GM19438 (cell line): ENCODE results near the gene NBEA.

ENCODE experiments used
- ATAC-seq: cut with Tn5 transposase; IDR thresholded peaks from one replicate; pipeline ENCODE4 v1.9.1; 2021; ENCODE audit warnings: low read depth; ENCODE audit not compliant: unreplicated experiment

NBEA gene

GRCh38 chr13:35496761-35497386 is 554.8 kb downstream of the NBEA start:
- ATAC-seq: no peak

GRCh38 chr13:35498231-35498630 is 556.2 kb downstream of the NBEA start:
- ATAC-seq: no peak

- ATAC-seq: no peak
Observed at GRCh38 chr13:35499196-35499662, 557.2 kb downstream of the NBEA start.

GRCh38 chr13:35499676-35500075 is 557.6 kb downstream of the NBEA start:
- no peak for ATAC-seq

- ATAC-seq: no peak
Observed at GRCh38 chr13:35500144-35500543, 558.1 kb downstream of the NBEA start.

GRCh38 chr13:35501661-35502235 is 559.7 kb downstream of the NBEA start:
- no peak for ATAC-seq

- no peak for ATAC-seq
Observed at GRCh38 chr13:35502456-35502855, 560.4 kb downstream of the NBEA start.

GRCh38 chr13:35512271-35512920 is 570.3 kb downstream of the NBEA start:
- no peak for ATAC-seq

GRCh38 chr13:35514061-35514477 is 572.0 kb downstream of the NBEA start:
- no peak for ATAC-seq

GRCh38 chr13:35514801-35515502 is 572.9 kb downstream of the NBEA start:
- ATAC-seq: no peak

- ATAC-seq: no peak
Observed at GRCh38 chr13:35518337-35518946, 576.4 kb downstream of the NBEA start.

GRCh38 chr13:35524171-35524570 is 582.1 kb downstream of the NBEA start:
- ATAC-seq: no peak

GRCh38 chr13:35526577-35526976 is 584.5 kb downstream of the NBEA start:
- no peak for ATAC-seq

- ATAC-seq: no peak
Observed at GRCh38 chr13:35527451-35527850, 585.4 kb downstream of the NBEA start.

- no peak for ATAC-seq
Observed at GRCh38 chr13:35530147-35530546, 588.1 kb downstream of the NBEA start.

- ATAC-seq: no peak
Observed at GRCh38 chr13:35530581-35530980, 588.5 kb downstream of the NBEA start.

GRCh38 chr13:35531526-35531925 is 589.5 kb downstream of the NBEA start:
- ATAC-seq: no peak

GRCh38 chr13:35534343-35534742 is 592.3 kb downstream of the NBEA start:
- ATAC-seq: no peak

GRCh38 chr13:35548790-35549189 is 606.7 kb downstream of the NBEA start:
- ATAC-seq: no peak

GRCh38 chr13:35549481-35549880 is 607.4 kb downstream of the NBEA start:
- no peak for ATAC-seq
